SK-N-SH treated with all-trans-retinoic acid at 6 μM for 48 hours (cell line): ENCODE data around the gene PRDM15.

ENCODE experiments used
- ARNTL ChIP-seq: fragments of 450-650 bp; formaldehyde crosslinking; IDR thresholded peaks from 2 replicates; pipeline ENCODE4 v1.5.0; 2020; ENCODE audit warnings: low read depth, mild to moderate bottlenecking, moderate library complexity, borderline replicate concordance
- CSDC2 ChIP-seq: fragments of 250-450 bp; sonication (Bioruptor Pico); IDR thresholded peaks from 2 replicates; pipeline ENCODE4 v1.5.0; 2020; ENCODE audit warnings: mild to moderate bottlenecking, moderate library complexity
- RARB ChIP-seq: fragments of 250-450 bp; sonication (Bioruptor Pico); IDR thresholded peaks from 2 replicates; pipeline ENCODE4 v1.8.0; 2021; ENCODE audit warnings: mild to moderate bottlenecking, moderate library complexity
- TCF4 ChIP-seq: fragments of 250-450 bp; sonication (Bioruptor Pico); IDR thresholded peaks from 2 replicates; pipeline ENCODE4 v1.8.0; 2021; ENCODE audit warnings: mild to moderate bottlenecking, moderate library complexity, borderline replicate concordance
- ZFP30 ChIP-seq: fragments of 450-650 bp; formaldehyde crosslinking; IDR thresholded peaks from 2 replicates; pipeline ENCODE4 v1.5.0; 2022; ENCODE audit warnings: mild to moderate bottlenecking, moderate library complexity
- ZNF565 ChIP-seq: fragments of 450-650 bp; formaldehyde crosslinking; conservative IDR thresholded peaks from 2 replicates; pipeline ENCODE4 v1.5.0; 2020; ENCODE audit warnings: low read depth, mild to moderate bottlenecking, moderate library complexity
- ZNF70 ChIP-seq: fragments of 450-650 bp; formaldehyde crosslinking; IDR thresholded peaks from 2 replicates; pipeline ENCODE4 v1.5.0; 2020; ENCODE audit warnings: mild to moderate bottlenecking, moderate library complexity
- TF ChIP-seq, protein P1 (sequence below): fragments of 250-450 bp; sonication (Bioruptor Pico); IDR thresholded peaks from 2 replicates; pipeline ENCODE4 v1.5.0; 2020; ENCODE audit warnings: mild to moderate bottlenecking, moderate library complexity
- TF ChIP-seq, protein P2 (sequence below): fragments of 250-450 bp; sonication (Bioruptor Pico); IDR thresholded peaks from 2 replicates; pipeline ENCODE4 v1.5.1; 2021; ENCODE audit warnings: mild to moderate bottlenecking, moderate library complexity
- TF ChIP-seq, protein P3 (sequence below): fragments of 250-450 bp; sonication (Bioruptor Pico); IDR thresholded peaks from 2 replicates; pipeline ENCODE4 v1.8.0; 2020; ENCODE audit warnings: mild to moderate bottlenecking, moderate library complexity, borderline replicate concordance
- TF ChIP-seq, protein P4 (sequence below): fragments of 250-450 bp; sonication (Bioruptor Pico); IDR thresholded peaks from 2 replicates; pipeline ENCODE4 v1.8.0; 2021; ENCODE audit warnings: low read depth, mild to moderate bottlenecking, moderate library complexity, borderline replicate concordance

DNA sequence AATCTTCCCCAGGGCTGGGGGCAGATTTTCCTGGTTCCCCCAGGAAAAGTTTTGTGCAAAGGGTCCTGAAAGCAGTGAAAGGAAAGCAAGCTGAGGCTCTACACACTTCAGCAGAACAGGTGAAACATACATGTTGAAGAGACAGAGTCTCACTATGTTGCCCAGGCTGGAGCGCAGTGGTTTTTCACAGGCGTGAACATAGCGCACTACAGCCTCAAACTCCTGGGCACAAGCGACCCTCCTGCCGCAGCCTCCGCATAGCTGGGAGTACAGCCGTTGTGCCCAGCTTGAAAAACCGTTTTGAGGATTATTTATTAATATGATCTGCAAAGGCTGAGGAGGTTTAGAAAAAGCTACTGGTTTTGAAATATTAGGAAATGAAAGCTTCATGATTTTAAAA lies 11.8 kb downstream of the PRDM15 start:
- no peak for TF ChIP-seq CSDC2
- TF ChIP-seq, protein P1, sequence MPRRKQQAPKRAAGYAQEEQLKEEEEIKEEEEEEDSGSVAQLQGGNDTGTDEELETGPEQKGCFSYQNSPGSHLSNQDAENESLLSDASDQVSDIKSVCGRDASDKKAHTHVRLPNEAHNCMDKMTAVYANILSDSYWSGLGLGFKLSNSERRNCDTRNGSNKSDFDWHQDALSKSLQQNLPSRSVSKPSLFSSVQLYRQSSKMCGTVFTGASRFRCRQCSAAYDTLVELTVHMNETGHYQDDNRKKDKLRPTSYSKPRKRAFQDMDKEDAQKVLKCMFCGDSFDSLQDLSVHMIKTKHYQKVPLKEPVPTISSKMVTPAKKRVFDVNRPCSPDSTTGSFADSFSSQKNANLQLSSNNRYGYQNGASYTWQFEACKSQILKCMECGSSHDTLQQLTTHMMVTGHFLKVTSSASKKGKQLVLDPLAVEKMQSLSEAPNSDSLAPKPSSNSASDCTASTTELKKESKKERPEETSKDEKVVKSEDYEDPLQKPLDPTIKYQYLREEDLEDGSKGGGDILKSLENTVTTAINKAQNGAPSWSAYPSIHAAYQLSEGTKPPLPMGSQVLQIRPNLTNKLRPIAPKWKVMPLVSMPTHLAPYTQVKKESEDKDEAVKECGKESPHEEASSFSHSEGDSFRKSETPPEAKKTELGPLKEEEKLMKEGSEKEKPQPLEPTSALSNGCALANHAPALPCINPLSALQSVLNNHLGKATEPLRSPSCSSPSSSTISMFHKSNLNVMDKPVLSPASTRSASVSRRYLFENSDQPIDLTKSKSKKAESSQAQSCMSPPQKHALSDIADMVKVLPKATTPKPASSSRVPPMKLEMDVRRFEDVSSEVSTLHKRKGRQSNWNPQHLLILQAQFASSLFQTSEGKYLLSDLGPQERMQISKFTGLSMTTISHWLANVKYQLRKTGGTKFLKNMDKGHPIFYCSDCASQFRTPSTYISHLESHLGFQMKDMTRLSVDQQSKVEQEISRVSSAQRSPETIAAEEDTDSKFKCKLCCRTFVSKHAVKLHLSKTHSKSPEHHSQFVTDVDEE (CRISPR knock-in tag) = no peak
- TF ChIP-seq ZNF70 (CRISPR knock-in tag) = no peak
- TF ChIP-seq RARB = no peak
- no peak for TF ChIP-seq ARNTL (CRISPR knock-in tag)
- TF ChIP-seq, protein P2, sequence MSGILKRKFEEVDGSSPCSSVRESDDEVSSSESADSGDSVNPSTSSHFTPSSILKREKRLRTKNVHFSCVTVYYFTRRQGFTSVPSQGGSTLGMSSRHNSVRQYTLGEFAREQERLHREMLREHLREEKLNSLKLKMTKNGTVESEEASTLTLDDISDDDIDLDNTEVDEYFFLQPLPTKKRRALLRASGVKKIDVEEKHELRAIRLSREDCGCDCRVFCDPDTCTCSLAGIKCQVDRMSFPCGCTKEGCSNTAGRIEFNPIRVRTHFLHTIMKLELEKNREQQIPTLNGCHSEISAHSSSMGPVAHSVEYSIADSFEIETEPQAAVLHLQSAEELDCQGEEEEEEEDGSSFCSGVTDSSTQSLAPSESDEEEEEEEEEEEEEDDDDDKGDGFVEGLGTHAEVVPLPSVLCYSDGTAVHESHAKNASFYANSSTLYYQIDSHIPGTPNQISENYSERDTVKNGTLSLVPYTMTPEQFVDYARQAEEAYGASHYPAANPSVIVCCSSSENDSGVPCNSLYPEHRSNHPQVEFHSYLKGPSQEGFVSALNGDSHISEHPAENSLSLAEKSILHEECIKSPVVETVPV (CRISPR knock-in tag) = no peak
- TF ChIP-seq, protein P3, sequence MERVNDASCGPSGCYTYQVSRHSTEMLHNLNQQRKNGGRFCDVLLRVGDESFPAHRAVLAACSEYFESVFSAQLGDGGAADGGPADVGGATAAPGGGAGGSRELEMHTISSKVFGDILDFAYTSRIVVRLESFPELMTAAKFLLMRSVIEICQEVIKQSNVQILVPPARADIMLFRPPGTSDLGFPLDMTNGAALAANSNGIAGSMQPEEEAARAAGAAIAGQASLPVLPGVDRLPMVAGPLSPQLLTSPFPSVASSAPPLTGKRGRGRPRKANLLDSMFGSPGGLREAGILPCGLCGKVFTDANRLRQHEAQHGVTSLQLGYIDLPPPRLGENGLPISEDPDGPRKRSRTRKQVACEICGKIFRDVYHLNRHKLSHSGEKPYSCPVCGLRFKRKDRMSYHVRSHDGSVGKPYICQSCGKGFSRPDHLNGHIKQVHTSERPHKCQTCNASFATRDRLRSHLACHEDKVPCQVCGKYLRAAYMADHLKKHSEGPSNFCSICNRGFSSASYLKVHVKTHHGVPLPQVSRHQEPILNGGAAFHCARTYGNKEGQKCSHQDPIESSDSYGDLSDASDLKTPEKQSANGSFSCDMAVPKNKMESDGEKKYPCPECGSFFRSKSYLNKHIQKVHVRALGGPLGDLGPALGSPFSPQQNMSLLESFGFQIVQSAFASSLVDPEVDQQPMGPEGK (CRISPR knock-in tag) = no peak
- no peak for TF ChIP-seq ZFP30 (CRISPR knock-in tag)
- no peak for TF ChIP-seq TCF4
- TF ChIP-seq ZNF565 (CRISPR knock-in tag) = no peak
- TF ChIP-seq, protein P4, sequence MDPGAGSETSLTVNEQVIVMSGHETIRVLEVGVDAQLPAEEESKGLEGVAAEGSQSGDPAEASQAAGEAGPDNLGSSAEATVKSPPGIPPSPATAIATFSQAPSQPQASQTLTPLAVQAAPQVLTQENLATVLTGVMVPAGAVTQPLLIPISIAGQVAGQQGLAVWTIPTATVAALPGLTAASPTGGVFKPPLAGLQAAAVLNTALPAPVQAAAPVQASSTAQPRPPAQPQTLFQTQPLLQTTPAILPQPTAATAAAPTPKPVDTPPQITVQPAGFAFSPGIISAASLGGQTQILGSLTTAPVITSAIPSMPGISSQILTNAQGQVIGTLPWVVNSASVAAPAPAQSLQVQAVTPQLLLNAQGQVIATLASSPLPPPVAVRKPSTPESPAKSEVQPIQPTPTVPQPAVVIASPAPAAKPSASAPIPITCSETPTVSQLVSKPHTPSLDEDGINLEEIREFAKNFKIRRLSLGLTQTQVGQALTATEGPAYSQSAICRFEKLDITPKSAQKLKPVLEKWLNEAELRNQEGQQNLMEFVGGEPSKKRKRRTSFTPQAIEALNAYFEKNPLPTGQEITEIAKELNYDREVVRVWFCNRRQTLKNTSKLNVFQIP = no peak
